HepG2 (cell line): ENCODE results near the gene GPBP1. TPM values are rescaled to one million over a fixed set of nuclear protein-coding genes. Genes with fewer than 3 reads are reported as not detected.

ENCODE experiments used
- ATAC-seq: fragments of 200-7000 bp; cut with Tn5 transposase; 3 replicates; pipeline ENCODE4 v1.9.1; 2020; ENCODE audit warnings: mild to moderate bottlenecking, moderate library complexity
- BruUV-seq: library from RNA; stranded (reverse); fragments of 400-500 nt; replicated peaks from 2 replicates; lab custom pipeline; 2021; lab: Mats Ljungman, UMichigan
- CTCF ChIA-PET: fragments of 300-600 bp; formaldehyde crosslinking; extraction: SDS; loops from one replicate; lab custom pipeline; 2021; ENCODE audit warnings: low total read pairs, inconsistent platforms, low intra/inter-chr PET ratio; lab: Yijun Ruan, JAX
- POLR2A ChIA-PET: fragments of 350-600 bp; sonication (Branson Sonifier 250); formaldehyde crosslinking; loops from one replicate; lab custom pipeline; 2020; ENCODE audit warnings: antibody characterized with exemption, inconsistent platforms; lab: Yijun Ruan, JAX
- DNase-seq: peaks from one replicate; pipeline ENCODE4 v3.0.0-alpha.2; 2015; ENCODE audit warnings: low spot score
- FAIRE-seq: peaks from 3 replicates; lab custom pipeline; 2011; peaks lifted over from hg19 to GRCh38; lab: Jason Lieb, UNC
- H2AFZ ChIP-seq: one replicate; pipeline ENCODE4 v1.6.1; 2011; ENCODE audit warnings: low read length, inconsistent platforms
- H3K27ac ChIP-seq: fragments of 300-600 bp; 3 replicates; pipeline ENCODE4 v1.8.0; 2011; ENCODE audit warnings: mixed run types, mild to moderate bottlenecking, mixed read lengths, low read length, inconsistent platforms; ENCODE audit not compliant: insufficient read depth; ENCODE audit errors: extremely low read length
- H3K27me3 ChIP-seq, 2 experiments: fragments of 200-600 bp in 1 of 2; 2 replicates in 1 of 2; 3 replicates in 1 of 2; pipeline versions ENCODE4 v1.6.0 to v1.8.0; 2011; ENCODE audit warnings: low read length in 2 of 2, mild to moderate bottlenecking in 2 of 2, moderate library complexity in 2 of 2, inconsistent platforms in 1 of 2; ENCODE audit not compliant: insufficient read depth in 2 of 2, control insufficient read depth in 1 of 2
- H3K36me3 ChIP-seq, 2 experiments: fragments of 200-600 bp in 1 of 2; replicated peaks in 1 of 2; 2 replicates in 1 of 2; 3 replicates in 1 of 2; pipeline versions ENCODE4 v1.5.1 to v1.8.0; 2011; ENCODE audit warnings: low read length in 2 of 2, inconsistent platforms in 1 of 2; ENCODE audit not compliant: insufficient read depth in 2 of 2, control insufficient read depth in 1 of 2
- H3K4me1 ChIP-seq: 2 replicates; pipeline ENCODE4 v1.5.1; 2012; ENCODE audit warnings: low read length, inconsistent platforms; ENCODE audit not compliant: insufficient read depth
- H3K4me2 ChIP-seq: 2 replicates; pipeline ENCODE4 v1.6.0; 2011; ENCODE audit warnings: low read depth, low read length, inconsistent platforms
- H3K4me3 ChIP-seq, 3 experiments: fragments of 200-600 bp in 1 of 3; sonication (generic), shearing (Covaris generic) in 1 of 3; replicated peaks in 1 of 3; 2 replicates each; pipeline ENCODE4 v1.5.1; 2011 to 2016; ENCODE audit warnings: low read length in 3 of 3, inconsistent platforms in 2 of 3, low read depth in 2 of 3, mild to moderate bottlenecking in 2 of 3, control low read depth in 1 of 3, mixed read lengths in 1 of 3; ENCODE audit not compliant: insufficient read depth in 1 of 3
- H3K79me2 ChIP-seq: one replicate; pipeline ENCODE4 v1.6.1; 2011; ENCODE audit warnings: low read length, inconsistent platforms; ENCODE audit not compliant: insufficient read depth
- H3K9ac ChIP-seq: 2 replicates; pipeline ENCODE4 v1.6.0; 2011; ENCODE audit warnings: mild to moderate bottlenecking, low read depth, low read length, inconsistent platforms; ENCODE audit not compliant: insufficient read depth
- H3K9me3 ChIP-seq: 2 replicates; pipeline ENCODE4 v1.5.1; 2012; ENCODE audit warnings: mild to moderate bottlenecking, low read length
- H4K20me1 ChIP-seq: 2 replicates; pipeline ENCODE4 v1.6.0; 2011; ENCODE audit warnings: inconsistent platforms, mild to moderate bottlenecking, low read length, moderate library complexity; ENCODE audit not compliant: insufficient read depth
- CEBPZ ChIP-seq: IDR thresholded peaks from 2 replicates; pipeline ENCODE4 v1.6.1; 2012; ENCODE audit warnings: low read length, improper control_type of control experiment
- DMAP1 ChIP-seq: IDR thresholded peaks from 2 replicates; pipeline ENCODE4 v1.6.1; 2016
- EHMT2 ChIP-seq: fragments of 200-600 bp; sonication (generic); IDR thresholded peaks from 2 replicates; pipeline ENCODE4 v1.7.0; 2017; ENCODE audit warnings: antibody characterized with exemption, low read depth, low read length, borderline replicate concordance
- FOXK2 ChIP-seq: fragments of 450-650 bp; IDR thresholded peaks from 2 replicates; pipeline ENCODE4 v1.6.1; 2016
- REXO4 ChIP-seq: sonication (generic); formaldehyde crosslinking; IDR thresholded peaks from 2 replicates; pipeline ENCODE4 v1.8.0; 2022; ENCODE audit warnings: missing genetic modification reagents, mild to moderate bottlenecking, borderline replicate concordance
- SALL1 ChIP-seq: sonication (generic); formaldehyde crosslinking; IDR thresholded peaks from 2 replicates; pipeline ENCODE4 v1.8.0; 2022; ENCODE audit warnings: mild to moderate bottlenecking, missing genetic modification reagents
- ZNF264 ChIP-seq: sonication (generic); formaldehyde crosslinking; IDR thresholded peaks from 2 replicates; pipeline ENCODE4 v1.4.0; 2020; ENCODE audit warnings: missing genetic modification reagents
- ZNF749 ChIP-seq: sonication (generic); formaldehyde crosslinking; IDR thresholded peaks from 2 replicates; pipeline ENCODE4 v1.8.0; 2022; ENCODE audit warnings: mild to moderate bottlenecking, missing genetic modification reagents, moderate library complexity, borderline replicate concordance
- ZNF839 ChIP-seq: sonication (generic); formaldehyde crosslinking; IDR thresholded peaks from 2 replicates; pipeline ENCODE4 v1.4.0; 2020; ENCODE audit warnings: missing genetic modification reagents, mild to moderate bottlenecking, borderline replicate concordance
- ZNF879 ChIP-seq: sonication (generic); formaldehyde crosslinking; IDR thresholded peaks from 2 replicates; pipeline ENCODE4 v1.8.1; 2023; ENCODE audit warnings: missing genetic modification reagents
- ZSCAN5A ChIP-seq: sonication (generic); formaldehyde crosslinking; IDR thresholded peaks from 2 replicates; pipeline ENCODE4 v1.8.0; 2022; ENCODE audit warnings: mild to moderate bottlenecking, missing genetic modification reagents, borderline replicate concordance
- in situ Hi-C: cut with HindIII; loops from 2 replicates; pipeline ENCODE4 v1.10.0; 2017; ENCODE audit warnings: low pct_unique_long_range_greater_than_20kb; ENCODE audit not compliant: extremely low pct_ligation_motif_present
- intact Hi-C: fragments of 100-400 bp; cut with micrococcal nuclease; formaldehyde crosslinking; loops from one replicate; pipeline ENCODE4 v1.10.0; 2022; ENCODE audit not compliant: unreplicated experiment
- polyA plus RNA-seq, 8 experiments: library from polyadenylated mRNA; depleted of rRNA in 3 of 8; stranded (reverse) in 7 of 8; unstranded in 1 of 8; fragments of >200 nt; fragmentation: Illumina TruSeq in 4 of 8; extraction: Trizol in 4 of 8; gene quantifications; 2 replicates each; pipeline versions ENCODE4 v1.2.1 to v1.2.3, GENCODE V29; 2011 to 2016; ENCODE audit warnings: low read depth in 4 of 8, missing spikeins in 1 of 8, mixed read lengths in 1 of 8; ENCODE audit not compliant: insufficient read depth in 1 of 8
- total RNA-seq, 5 experiments: library from RNA; depleted of rRNA; stranded (reverse); fragments of >200 nt; fragmentation: Illumina TruSeq; extraction: Trizol; gene quantifications; 2 replicates each; pipeline ENCODE4 v1.2.3, GENCODE V29; 2016; ENCODE audit warnings: low read depth in 1 of 5
- TF ChIP-seq, protein P1 (sequence below): sonication (generic); formaldehyde crosslinking; IDR thresholded peaks from 2 replicates; pipeline ENCODE4 v1.4.0; 2020; ENCODE audit warnings: missing genetic modification reagents, borderline replicate concordance
- TF ChIP-seq, protein P2 (sequence below): sonication (generic); formaldehyde crosslinking; IDR thresholded peaks from 2 replicates; pipeline ENCODE4 v1.4.0; 2020; ENCODE audit warnings: missing genetic modification reagents, borderline replicate concordance

GPBP1 gene
- total and polyA plus RNA-seq, 2 of the 13 experiments (the other 11 are each of a cell fraction or from before 2014, with no cell fraction given): 27.1 to 72.2 TPM

GRCh38 chr5:57244331-57244730, 70.5 kb downstream of the GPBP1 start:
- no peak overlapping the region for H3K27ac ChIP-seq
- H3K4me2 ChIP-seq: no peak overlapping the region
- H3K36me3 ChIP-seq: peaks cover 6 to 36% of the 10 kb centered on the region in 2 experiments
- in situ Hi-C loops (no loop called here), intact Hi-C loops (no loop called here)
- DNase-seq (no peak), ATAC-seq (no peak), FAIRE-seq (no peak)
- ChIA-PET CTCF (no interaction called here), POLR2A (no interaction called here)
- peaks cover 15% of the 10 kb centered on the region for H3K4me1 ChIP-seq
- no peaks in the 10 kb centered on the region for H4K20me1 ChIP-seq
- H3K9ac ChIP-seq: no peak overlapping the region
- H3K27me3 ChIP-seq: no peaks in the 10 kb centered on the region
- no peak overlapping the region for H3K4me3 ChIP-seq
- no peaks in the 10 kb centered on the region for H3K79me2 ChIP-seq
- no peaks in the 10 kb centered on the region for H3K9me3 ChIP-seq
- H2AFZ ChIP-seq: no peak overlapping the region
- TF ChIP-seq ZNF264 (CRISPR knock-in tag) (no peak), ZNF749 (no peak), EHMT2 (no peak), FOXK2 (no peak), ZNF839 (CRISPR knock-in tag) (no peak), SALL1 (CRISPR knock-in tag) (no peak), CEBPZ (no peak), DMAP1 (CRISPR knock-in tag) (no peak), REXO4 (CRISPR knock-in tag) (no peak), ZSCAN5A (CRISPR knock-in tag) (no peak), ZNF879 (CRISPR knock-in tag) (no peak)
- TF ChIP-seq, protein P1, sequence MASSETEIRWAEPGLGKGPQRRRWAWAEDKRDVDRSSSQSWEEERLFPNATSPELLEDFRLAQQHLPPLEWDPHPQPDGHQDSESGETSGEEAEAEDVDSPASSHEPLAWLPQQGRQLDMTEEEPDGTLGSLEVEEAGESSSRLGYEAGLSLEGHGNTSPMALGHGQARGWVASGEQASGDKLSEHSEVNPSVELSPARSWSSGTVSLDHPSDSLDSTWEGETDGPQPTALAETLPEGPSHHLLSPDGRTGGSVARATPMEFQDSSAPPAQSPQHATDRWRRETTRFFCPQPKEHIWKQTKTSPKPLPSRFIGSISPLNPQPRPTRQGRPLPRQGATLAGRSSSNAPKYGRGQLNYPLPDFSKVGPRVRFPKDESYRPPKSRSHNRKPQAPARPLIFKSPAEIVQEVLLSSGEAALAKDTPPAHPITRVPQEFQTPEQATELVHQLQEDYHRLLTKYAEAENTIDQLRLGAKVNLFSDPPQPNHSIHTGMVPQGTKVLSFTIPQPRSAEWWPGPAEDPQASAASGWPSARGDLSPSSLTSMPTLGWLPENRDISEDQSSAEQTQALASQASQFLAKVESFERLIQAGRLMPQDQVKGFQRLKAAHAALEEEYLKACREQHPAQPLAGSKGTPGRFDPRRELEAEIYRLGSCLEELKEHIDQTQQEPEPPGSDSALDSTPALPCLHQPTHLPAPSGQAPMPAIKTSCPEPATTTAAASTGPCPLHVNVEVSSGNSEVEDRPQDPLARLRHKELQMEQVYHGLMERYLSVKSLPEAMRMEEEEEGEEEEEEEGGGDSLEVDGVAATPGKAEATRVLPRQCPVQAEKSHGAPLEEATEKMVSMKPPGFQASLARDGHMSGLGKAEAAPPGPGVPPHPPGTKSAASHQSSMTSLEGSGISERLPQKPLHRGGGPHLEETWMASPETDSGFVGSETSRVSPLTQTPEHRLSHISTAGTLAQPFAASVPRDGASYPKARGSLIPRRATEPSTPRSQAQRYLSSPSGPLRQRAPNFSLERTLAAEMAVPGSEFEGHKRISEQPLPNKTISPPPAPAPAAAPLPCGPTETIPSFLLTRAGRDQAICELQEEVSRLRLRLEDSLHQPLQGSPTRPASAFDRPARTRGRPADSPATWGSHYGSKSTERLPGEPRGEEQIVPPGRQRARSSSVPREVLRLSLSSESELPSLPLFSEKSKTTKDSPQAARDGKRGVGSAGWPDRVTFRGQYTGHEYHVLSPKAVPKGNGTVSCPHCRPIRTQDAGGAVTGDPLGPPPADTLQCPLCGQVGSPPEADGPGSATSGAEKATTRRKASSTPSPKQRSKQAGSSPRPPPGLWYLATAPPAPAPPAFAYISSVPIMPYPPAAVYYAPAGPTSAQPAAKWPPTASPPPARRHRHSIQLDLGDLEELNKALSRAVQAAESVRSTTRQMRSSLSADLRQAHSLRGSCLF (CRISPR knock-in tag): no peak
- TF ChIP-seq, protein P2, sequence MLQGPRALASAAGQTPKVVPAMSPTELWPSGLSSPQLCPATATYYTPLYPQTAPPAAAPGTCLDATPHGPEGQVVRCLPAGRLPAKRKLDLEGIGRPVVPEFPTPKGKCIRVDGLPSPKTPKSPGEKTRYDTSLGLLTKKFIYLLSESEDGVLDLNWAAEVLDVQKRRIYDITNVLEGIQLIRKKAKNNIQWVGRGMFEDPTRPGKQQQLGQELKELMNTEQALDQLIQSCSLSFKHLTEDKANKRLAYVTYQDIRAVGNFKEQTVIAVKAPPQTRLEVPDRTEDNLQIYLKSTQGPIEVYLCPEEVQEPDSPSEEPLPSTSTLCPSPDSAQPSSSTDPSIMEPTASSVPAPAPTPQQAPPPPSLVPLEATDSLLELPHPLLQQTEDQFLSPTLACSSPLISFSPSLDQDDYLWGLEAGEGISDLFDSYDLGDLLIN (CRISPR knock-in tag): no peak
- no TSS peak for BruUV-seq
